Glomerular visceral epithelial cell (primary cell): Measurements from ENCODE around the gene TLK2.

Source experiments
- DNase-seq: peaks from one replicate; pipeline ENCODE4 v3.0.0-alpha.2; 2016; ENCODE audit errors: extremely low spot score

TLK2 gene

GRCh38 chr17:62628831-62629555 lies 150.4 kb downstream of the TLK2 start:
- DNase-seq, result peak; percentile 54

- DNase-seq, result no peak
These were observed 151.1 kb downstream of the TLK2 start for GRCh38 chr17:62629556-62630364.

- peak; percentile 36 for DNase-seq
These were observed 151.9 kb downstream of the TLK2 start for GRCh38 chr17:62630365-62631085.

GRCh38 chr17:62631086-62631935 lies 152.7 kb downstream of the TLK2 start:
- DNase-seq, result no peak

GRCh38 chr17:62631936-62632924 lies 153.6 kb downstream of the TLK2 start:
- no peak for DNase-seq

GRCh38 chr17:62637809-62638208 lies 159.2 kb downstream of the TLK2 start:
- no peak for DNase-seq

GRCh38 chr17:62641153-62641552 lies 162.5 kb downstream of the TLK2 start:
- DNase-seq, result no peak

- DNase-seq, result no peak
These were observed 163.3 kb downstream of the TLK2 start for GRCh38 chr17:62641951-62642350.

- DNase-seq, result no peak
These were observed 164.9 kb downstream of the TLK2 start for GRCh38 chr17:62643496-62643895.

- no peak for DNase-seq
These were observed 166.0 kb downstream of the TLK2 start for GRCh38 chr17:62644487-62645173.

- DNase-seq, result no peak
These were observed 169.8 kb downstream of the TLK2 start for GRCh38 chr17:62648251-62648955.

GRCh38 chr17:62648956-62649294 lies 170.3 kb downstream of the TLK2 start:
- DNase-seq, result no peak

- no peak for DNase-seq
These were observed 170.9 kb downstream of the TLK2 start for GRCh38 chr17:62649570-62649969.

- DNase-seq, result peak; percentile 51
These were observed 172.0 kb downstream of the TLK2 start for GRCh38 chr17:62650587-62650986.

- DNase-seq, result peak; percentile 87
These were observed 173.8 kb downstream of the TLK2 start for GRCh38 chr17:62652251-62653001.

GRCh38 chr17:62653002-62653825 lies 174.6 kb downstream of the TLK2 start:
- peak; percentile 78 for DNase-seq
